Mesothelial cell of epicardium (in vitro differentiated cells): ENCODE measurements around the gene SLC23A3. TPM values are rescaled to one million over a fixed set of nuclear protein-coding genes. Genes with fewer than 3 reads are reported as not detected.

ENCODE experiments used
- DNase-seq, 2 experiments: peaks; one replicate each; pipeline ENCODE4 v3.0.0; 2021; ENCODE audit warnings: low spot score in 2 of 2; ENCODE audit not compliant: unreplicated experiment in 2 of 2
- H3K27ac Mint-ChIP-seq: 2 replicates; pipeline ENCODE4 v1.8.0; 2021; ENCODE audit warnings: mixed read lengths
- H3K27me3 Mint-ChIP-seq: 2 replicates; pipeline ENCODE4 v1.8.0; 2021; ENCODE audit warnings: low read depth, mixed read lengths
- H3K36me3 Mint-ChIP-seq: 2 replicates; pipeline ENCODE4 v1.8.0; 2021; ENCODE audit warnings: mixed read lengths
- H3K4me1 Mint-ChIP-seq: 2 replicates; pipeline ENCODE4 v1.8.0; 2021; ENCODE audit warnings: mixed read lengths
- H3K4me3 Mint-ChIP-seq: 2 replicates; pipeline ENCODE4 v1.8.0; 2021; ENCODE audit warnings: mild to moderate bottlenecking, moderate library complexity, mixed read lengths
- H3K9me3 Mint-ChIP-seq: 2 replicates; pipeline ENCODE4 v1.8.0; 2021; ENCODE audit warnings: mixed read lengths
- CTCF ChIP-seq: fragments of 200-600 bp; sonication (generic); IDR thresholded peaks from one replicate; pipeline ENCODE4 v1.5.0; 2021; ENCODE audit warnings: antibody characterized with exemption; ENCODE audit not compliant: unreplicated experiment
- total RNA-seq: library from RNA; stranded (reverse); gene quantifications from 3 replicates; pipeline ENCODE4 v1.2.1, GENCODE V29; 2021

The SLC23A3 gene
- total RNA-seq, 1 donor from 2014 or later, result 1.6 TPM

DNA sequence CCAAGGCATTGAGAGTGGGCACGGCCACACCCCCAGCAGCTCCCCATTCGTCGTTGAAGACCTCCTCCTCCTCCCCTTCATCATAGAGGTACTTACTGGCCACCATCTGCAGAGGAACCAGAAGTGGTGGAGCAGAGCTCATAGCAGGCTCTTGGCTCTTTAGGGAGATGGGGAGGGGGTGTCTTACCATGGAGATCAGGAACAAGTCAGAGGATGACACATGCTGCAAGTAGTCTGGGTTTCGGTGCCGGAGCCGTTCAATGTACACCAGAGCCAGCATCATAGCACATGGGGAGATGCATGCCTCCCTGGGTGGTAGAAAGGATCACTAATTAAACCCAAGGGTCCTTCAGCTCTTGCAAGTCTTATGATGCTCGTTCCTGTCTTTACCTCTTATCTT, 5.0 kb upstream of the SLC23A3 start:
- no peak for TF ChIP-seq CTCF
- no peak for DNase-seq
- Mint-ChIP-seq H3K4me3 (no peak overlapping the region), H3K36me3 (peaks cover 10% of the 10 kb centered on the region), H3K4me1 (peaks cover 25% of the 10 kb centered on the region), H3K27ac (no peak overlapping the region), H3K27me3 (no peaks in the 10 kb centered on the region), H3K9me3 (no peaks in the 10 kb centered on the region)

- Mint-ChIP-seq H3K4me3 (no peak overlapping the region), H3K27ac (no peak overlapping the region), H3K36me3 (peaks cover 10% of the 10 kb centered on the region), H3K9me3 (no peaks in the 10 kb centered on the region), H3K27me3 (no peaks in the 10 kb centered on the region), H3K4me1 (peaks cover 23% of the 10 kb centered on the region)
- no peak for TF ChIP-seq CTCF
- no peak for DNase-seq
Measured at GRCh38 chr2:219174146-219174545, 4.3 kb upstream of the SLC23A3 start.

GRCh38 chr2:219173176-219173575, 3.3 kb upstream of the SLC23A3 start:
- Mint-ChIP-seq H3K36me3 (peaks cover 10% of the 10 kb centered on the region), H3K27me3 (no peaks in the 10 kb centered on the region), H3K27ac (no peak overlapping the region), H3K4me1 (peaks cover 19% of the 10 kb centered on the region), H3K9me3 (no peaks in the 10 kb centered on the region), H3K4me3 (no peak overlapping the region)
- no peak for DNase-seq
- no peak for TF ChIP-seq CTCF

DNA sequence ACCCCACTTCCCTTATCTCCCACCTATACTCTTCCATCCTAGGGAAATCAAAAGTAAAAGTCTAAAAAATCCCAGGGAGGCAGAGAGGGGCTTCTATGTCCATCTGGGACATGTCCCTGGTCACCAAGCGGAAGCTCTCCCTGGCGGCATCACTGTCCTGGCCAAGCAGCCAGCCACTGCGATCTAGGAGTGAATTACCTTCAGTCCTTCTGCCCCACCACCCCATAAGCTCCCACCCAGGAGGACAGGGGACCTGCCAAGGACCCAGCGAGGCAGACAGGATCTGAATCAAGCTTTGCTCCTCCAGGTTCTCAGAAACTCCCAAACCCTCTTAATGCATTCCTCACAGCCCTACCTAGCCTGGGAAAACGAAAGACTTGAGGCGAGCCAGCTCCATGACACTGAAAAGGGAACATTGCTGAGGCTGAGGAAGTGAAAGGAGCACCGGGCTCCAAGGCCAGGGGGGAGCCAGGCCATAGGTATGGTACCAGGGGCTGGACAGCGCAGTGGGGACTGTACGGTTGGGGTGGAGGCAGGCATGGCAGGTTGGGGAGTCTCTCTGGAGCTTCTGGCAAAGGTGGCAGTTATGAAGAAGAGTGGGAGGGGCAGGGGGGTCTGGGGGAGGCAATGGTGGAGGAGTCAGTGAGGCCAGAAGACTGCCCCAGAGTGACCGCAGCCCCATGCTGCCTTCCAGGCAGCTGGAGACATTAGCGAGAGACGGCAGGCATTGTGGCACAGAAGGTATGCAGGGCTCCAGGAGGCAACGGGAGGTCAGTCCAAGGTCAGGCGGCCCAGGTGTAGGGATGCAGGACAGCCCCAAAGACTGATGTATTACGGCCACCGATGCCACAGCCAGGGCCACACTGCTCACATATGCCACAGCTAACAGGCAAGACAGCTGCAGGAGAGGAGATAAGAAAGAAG, 2.7 kb upstream of the SLC23A3 start:
- H3K9me3 Mint-ChIP-seq, result no peaks in the 10 kb centered on the region
- H3K4me3 Mint-ChIP-seq, result no peak overlapping the region
- no peak overlapping the region for H3K27ac Mint-ChIP-seq
- TF ChIP-seq CTCF, result no peak
- DNase-seq, result no peak
- H3K36me3 Mint-ChIP-seq, result peaks cover 10% of the 10 kb centered on the region
- H3K4me1 Mint-ChIP-seq, result peaks cover 17% of the 10 kb centered on the region
- no peaks in the 10 kb centered on the region for H3K27me3 Mint-ChIP-seq

DNA sequence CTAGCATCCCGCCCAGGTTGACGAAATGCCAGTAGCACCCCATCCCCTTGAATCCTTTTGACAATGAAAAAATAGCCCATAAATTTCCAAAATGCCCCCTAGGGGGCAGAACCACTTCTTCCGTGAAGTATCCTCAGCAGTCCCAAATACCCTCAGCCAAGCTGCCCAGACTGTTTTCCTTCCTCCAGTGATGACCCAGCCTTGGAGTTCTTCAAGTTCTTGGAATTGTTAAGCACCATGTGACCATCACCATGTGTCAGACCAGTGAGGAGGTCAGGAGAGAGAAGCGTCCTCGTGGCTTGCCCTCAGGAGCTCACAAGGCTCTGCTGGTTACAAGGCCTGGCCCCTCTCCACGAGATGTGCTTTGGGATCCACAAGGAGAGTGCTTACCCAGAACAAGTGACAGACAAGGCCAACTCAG, 1.4 kb upstream of the SLC23A3 start:
- TF ChIP-seq CTCF, result peak; percentile 85
- H3K27me3 Mint-ChIP-seq, result no peaks in the 10 kb centered on the region
- H3K27ac Mint-ChIP-seq, result peak overlapping the region; percentile 13
- H3K36me3 Mint-ChIP-seq, result peaks cover 10% of the 10 kb centered on the region
- no peaks in the 10 kb centered on the region for H3K9me3 Mint-ChIP-seq
- H3K4me3 Mint-ChIP-seq, result no peak overlapping the region
- H3K4me1 Mint-ChIP-seq, result peaks cover 12% of the 10 kb centered on the region
- DNase-seq, result no peak
